HG02678 (cell line): Measurements from ENCODE around the gene ATXN2.

Experiments
- ATAC-seq: cut with Tn5 transposase; IDR thresholded peaks from one replicate; pipeline ENCODE4 v1.9.1; 2021; ENCODE audit warnings: mild to moderate bottlenecking, moderate library complexity; ENCODE audit not compliant: unreplicated experiment

The ATXN2 gene

DNA sequence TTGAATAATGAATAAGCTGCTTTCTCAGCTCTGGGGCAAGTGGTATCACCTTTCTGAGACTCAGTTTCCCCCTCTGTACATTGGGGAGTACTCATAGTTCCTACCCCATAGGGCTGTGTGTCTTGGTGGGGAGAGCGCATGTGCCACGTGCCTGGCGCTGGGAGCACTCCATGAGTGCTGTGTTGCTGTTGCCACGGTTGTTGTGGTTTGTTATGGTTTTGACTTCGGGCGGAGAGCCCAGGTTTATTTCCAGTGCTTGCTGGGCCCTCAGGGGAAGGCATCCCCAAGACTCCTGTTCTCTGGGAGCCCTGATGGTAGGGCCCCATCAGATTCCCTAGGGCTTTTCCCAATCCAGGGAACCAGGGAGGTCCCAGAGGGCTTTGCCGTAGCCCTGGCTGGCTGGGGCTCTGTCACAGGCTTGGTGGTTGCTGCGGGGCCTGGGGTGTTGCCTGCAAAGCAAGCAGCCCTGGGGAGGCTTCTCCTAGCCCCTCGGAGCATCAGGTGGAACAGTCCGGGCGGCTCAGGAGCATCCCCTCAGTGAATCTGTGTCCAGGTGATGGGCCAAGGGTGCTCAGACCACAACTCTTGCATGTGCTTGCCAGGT, 174.8 kb downstream of the ATXN2 start:
- no peak for ATAC-seq

DNA sequence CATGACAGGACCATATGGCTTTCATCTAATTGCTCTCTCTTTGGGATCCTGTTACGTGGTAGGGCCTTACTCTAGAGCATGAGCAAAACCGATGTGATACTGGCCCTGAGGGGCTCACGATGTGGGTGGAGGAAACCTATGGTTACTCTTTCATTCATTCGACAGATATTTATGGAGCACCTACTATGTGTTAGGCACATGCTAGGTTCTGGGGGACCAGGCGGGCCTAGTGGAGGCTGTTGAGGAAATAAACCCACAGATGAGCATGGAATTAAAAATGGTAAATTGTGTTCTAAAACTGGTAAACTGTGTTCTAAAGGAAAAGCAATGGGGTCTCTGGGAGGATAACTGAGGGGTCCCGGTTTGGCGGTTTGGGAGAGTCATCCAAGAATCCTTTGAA, 178.6 kb downstream of the ATXN2 start:
- ATAC-seq, result no peak

DNA sequence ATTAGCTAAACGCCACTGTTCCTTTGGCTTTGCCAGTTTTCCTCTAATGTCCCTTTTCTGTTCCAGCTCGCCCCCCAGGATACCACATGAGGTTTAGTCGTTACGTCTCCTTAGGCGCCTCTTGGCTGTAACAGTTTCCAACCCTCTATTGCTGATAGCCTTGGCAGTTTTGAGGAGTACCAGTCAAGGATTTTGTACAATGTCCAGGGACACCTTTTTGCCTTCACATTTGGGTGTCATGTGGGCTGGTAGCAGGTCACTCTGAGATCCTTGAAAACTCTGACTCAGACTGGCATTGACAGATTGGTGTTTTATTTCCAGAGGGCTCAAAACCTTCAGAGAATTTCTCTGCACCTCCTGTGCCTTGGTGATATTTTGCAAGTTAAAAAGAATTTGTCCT, 179.3 kb downstream of the ATXN2 start:
- no peak for ATAC-seq

DNA sequence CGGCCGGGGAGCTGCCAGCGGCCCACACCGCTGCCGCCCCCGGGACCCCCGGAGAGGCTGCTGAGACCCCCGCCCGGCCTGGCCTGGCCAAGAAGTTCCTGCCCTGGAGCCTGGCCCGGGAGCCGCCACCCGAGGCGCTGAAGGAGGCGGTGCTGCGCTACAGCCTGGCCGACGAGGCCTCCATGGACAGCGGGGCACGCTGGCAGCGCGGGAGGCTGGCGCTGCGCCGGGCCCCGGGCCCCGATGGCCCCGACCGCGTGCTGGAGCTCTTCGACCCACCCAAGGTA, 180.6 kb downstream of the ATXN2 start:
- no peak for ATAC-seq

DNA sequence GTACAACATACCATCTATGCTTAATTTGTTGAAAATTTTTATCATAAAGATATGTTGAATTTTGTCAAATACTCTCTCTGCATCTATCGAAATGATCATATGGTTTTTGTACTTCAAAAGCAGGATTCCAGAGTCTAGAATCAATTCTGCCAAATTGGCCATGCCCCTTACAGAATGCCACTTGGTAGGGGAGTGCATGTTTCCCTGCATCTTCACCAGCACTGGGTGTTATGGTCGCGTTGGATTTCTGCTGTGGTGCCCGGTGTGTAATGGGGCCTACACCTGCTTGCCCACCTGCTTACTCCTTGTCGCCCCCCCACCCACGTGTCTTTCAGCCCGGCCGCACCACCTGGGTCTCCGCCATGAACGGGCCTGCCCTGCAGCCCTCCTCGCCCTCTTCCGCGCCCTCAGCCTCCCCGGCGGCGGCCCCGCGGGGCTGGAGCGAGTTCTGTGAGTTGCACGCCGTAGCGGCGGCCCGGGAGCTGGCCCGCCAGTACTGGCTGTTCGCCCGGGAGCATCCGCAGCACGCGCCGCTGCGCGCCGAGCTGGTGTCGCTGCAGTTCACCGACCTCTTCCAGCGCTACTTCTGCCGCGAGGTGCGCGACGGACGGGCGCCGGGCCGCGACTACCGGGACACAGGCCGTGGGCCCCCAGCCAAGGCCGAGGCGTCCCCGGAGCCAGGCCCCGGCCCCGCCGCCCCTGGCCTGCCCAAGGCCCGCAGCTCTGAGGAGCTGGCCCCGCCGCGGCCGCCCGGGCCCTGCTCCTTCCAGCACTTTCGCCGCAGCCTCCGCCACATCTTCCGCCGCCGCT, 181.1 kb downstream of the ATXN2 start:
- ATAC-seq, result no peak

DNA sequence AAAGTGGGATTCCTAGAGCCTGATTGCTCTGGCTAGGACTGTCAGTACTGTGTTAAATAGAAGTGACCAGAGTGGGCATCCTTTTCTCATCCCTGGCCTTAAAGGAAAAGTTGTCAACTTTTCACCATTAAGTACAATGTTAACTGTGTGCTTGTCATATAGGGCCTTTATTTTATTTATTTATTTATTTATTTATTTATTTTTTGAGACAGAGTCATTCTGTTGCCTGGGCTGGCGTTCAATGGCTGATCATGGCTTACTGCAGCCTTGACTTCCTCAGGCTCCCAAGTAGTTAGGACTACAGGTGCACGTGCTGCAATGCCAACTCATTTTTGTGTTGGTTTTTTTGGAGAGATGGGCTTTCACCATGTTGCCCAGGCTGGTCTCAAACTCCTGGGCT, 181.8 kb downstream of the ATXN2 start:
- ATAC-seq, result no peak

DNA sequence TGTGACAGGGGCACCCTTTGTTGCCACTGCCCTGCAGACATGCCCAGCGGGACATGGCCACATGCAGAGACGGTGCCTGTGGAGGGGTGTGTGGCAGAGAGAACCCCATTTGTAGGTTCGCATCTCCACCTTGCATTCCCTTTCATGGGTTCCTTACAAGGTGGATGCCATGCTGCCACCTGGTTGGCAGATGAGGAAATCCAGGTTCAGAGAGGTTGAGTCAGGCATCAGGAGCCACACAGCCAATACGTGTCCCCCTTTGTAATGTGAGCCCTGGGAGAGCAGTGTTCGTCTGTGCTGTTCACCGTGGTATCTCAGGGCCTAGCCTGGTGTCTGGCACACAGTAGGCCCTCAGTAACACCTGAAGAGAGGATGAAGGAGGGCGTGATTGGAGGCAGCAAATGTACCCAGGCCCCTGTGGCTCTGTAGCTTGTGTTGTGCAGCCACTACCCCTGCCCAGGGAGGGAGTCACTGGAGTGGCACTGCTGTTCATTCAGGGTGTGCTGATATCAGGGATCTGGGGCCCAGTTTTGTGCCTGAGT, 184.3 kb downstream of the ATXN2 start:
- no peak for ATAC-seq

DNA sequence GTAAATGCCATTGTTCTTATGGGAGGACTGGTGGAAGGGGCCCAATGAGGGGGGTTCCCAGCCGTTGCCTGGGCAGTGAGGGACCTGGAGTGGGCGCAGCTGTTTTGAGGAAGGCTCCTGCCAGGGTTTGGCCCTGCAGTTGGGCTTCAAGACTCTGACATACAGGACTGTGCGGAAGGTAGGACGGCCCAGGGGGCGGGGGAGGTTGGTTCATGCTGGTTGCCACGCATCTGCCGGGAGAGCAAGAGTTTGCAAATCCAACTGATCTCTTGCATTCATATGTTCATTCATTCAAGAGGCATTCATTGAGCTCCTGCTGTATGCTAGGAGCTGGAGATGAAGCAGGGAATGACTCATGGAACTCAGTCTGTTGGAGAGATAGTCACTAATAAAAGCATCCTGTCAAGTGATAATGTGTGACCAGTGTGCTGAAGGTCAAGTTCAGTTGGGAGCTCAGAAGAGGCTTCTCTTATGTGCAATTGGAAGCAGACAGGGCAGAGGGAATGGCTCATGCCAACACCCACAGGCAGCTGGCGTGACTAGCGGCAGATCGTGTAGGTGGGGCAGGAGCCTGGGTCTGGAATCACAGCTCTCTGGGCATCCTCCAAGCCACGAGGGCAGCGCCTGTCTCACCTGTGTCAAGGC, 185.6 kb downstream of the ATXN2 start:
- no peak for ATAC-seq

DNA sequence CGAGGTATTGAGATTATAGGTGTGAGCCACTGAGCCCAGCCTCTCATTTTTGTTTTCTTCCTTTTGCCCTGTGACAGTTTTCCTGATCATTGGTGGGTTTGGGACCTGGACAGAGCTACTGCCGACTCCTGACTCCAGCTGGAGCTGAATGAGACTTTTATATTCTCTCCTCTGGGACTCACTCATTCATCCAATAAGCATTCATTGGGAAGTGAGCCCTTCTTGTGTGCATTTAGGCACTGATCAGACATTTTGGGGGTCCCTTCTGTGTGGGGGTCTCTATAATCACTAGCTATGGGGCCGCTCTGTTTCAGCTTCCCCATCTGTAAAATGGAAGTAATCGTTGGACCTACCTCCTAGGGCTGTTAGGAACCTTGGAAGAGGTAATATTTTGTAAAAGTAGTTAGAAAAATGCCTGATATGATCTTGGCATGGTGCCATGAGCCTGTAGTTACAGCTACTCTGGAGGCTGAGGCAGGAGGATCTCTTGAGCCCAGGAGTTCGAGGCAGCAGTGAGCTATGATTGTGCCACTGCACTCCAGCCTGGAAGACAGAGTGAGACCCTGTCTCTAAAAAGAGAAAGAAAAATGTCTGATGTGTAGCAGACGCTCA, 186.2 kb downstream of the ATXN2 start:
- no peak for ATAC-seq

DNA sequence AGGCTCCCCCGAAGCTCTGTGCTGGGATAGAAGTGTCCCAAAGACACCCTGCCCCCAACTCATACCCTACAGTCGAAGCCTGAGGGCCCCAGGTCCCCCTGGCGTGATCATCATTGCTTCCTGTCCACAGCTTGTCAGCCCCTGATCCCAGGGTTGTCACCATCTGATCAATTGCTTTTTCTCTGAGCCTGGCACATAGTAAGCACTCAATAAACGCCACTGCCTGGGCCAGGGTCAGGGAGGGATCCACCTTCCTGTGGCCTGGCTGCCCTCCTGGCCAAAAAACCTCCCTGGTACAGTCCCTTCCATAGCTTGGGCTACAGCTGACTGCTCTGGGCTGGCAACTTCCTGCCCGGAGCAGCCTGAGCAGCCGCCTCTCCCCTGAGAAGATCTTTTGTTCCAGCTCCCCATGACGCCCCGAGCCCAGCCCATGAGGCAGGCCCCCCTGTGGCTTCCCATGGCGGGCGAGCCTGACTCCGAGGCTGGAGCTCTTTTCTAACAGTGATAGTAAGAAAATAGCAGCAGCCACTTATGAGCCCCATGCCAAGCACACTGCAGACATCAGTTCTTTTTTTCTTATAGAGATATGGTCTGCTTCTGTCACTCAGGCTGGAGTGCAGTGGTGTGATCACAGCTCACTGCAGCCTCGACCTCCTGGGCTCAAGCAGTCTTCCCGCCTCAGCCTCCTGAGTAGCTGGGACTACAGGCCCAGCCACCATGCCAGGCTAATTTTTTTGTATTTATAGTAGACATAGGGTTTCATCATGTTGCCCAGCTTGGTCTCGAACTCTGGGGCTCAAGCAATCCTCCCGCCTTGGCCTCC, 186.9 kb downstream of the ATXN2 start:
- no peak for ATAC-seq

DNA sequence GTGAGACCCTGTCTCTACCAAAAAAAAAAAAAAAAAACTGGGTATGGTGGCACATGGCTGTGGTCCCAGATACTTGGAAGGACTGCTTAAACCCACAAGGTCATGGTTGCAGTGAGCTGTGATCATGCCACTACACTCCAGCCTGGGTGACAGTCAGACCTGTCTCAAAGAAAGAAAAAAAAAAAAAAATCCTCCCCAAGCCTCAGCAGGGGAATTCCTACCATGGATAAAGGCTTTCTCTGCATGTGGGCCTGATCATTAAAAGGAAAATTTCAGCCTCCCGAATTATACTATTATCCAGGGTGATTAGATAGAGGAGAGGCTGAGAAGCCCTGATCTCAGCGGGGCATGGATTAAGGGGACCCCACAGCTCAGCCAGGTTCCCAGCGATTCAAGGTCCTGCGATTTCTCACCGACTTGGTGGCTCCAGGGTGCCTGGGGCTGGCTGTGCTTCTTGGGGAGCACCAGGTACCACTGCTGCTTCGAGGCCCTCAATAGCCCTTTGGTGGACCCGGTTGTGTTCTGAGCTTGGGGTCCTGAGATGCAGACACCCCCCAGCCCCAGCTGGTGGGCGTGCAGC, 187.8 kb downstream of the ATXN2 start:
- ATAC-seq, result no peak

DNA sequence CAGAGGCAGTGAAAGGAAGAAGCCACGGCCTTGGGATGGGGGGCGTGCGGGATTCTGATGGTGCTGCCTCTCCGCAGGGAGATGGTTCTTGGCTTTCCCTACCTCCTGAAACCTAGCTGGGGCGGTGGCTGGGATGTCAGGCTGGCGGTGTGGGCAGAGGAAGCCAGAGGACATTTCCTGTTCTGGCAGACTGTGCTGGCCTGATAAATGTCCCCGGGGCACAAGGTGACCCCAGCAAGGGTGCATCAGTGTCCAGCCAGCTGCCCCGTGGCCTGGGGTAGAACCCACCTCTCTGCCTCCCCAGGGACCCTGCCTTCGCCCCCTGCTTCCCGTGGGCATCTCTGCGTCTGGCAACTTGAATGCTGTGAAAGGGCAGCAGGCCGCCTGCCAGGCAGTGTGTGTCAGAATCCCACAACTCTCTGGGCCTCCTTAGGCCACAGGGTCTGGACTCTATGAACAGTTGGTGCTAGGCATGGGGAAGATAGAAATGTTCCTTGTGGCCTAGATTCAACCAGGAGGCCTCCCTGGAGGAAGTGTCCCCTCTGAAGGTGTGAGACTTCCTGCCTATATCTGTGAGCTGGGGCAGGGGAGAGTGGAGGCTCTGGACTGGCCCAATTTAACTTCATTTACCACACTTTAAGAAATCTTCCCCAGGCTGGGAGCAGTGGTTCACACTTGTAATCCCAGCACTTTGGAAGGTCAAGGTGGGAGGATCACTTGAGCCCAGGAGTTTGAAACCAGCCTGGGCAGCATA, 188.5 kb downstream of the ATXN2 start:
- ATAC-seq, result no peak

DNA sequence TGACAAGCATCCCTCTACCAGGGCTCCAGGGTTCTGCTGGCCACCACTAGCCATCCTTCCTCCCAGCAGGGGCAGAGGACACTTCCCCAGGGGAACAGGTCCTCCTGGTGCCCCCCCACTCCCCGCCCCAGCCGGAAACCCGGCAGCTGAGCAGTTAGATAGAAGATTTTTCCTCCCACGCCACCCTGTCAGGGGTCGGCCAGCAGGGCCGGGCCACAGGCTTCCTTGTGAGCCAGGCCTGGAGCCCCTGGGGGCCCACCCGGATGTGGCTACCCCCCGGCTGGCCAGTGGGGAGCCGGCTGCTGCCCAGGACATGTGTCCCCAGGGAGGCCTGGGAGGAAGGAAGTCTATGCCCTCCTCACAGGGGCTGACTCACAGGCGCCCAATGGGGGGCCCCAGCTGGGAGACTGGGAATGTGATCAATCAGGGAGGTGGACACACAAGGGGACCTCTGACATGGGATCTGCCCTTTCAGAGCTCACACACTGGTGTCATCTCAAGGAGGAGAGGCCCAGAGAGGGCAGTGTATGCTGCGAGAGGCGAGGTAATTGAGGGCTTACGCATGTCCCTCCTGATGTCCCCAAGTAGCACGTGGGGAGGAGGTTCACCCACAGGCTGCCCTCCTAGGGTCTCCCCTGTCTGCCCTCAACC, 189.2 kb downstream of the ATXN2 start:
- ATAC-seq, result no peak

DNA sequence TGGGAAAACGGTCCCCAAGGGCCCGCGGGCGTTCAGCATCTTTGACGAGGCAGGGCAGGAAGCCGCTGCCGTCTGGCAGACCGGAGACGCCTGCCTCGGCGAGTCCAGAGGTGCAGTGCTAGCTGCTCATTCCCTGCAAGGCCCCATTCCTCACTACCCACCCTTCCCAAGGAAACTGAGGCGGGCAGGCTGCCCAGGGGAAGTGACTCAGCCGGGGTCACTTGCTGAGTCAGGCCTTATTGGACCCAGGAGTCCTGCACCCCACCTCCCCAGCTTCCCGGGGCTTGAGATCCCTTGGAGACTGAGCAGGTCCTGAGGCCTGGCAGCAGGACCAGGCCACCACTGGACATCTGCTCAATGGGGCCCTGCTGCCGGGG, 189.7 kb downstream of the ATXN2 start:
- no peak for ATAC-seq

DNA sequence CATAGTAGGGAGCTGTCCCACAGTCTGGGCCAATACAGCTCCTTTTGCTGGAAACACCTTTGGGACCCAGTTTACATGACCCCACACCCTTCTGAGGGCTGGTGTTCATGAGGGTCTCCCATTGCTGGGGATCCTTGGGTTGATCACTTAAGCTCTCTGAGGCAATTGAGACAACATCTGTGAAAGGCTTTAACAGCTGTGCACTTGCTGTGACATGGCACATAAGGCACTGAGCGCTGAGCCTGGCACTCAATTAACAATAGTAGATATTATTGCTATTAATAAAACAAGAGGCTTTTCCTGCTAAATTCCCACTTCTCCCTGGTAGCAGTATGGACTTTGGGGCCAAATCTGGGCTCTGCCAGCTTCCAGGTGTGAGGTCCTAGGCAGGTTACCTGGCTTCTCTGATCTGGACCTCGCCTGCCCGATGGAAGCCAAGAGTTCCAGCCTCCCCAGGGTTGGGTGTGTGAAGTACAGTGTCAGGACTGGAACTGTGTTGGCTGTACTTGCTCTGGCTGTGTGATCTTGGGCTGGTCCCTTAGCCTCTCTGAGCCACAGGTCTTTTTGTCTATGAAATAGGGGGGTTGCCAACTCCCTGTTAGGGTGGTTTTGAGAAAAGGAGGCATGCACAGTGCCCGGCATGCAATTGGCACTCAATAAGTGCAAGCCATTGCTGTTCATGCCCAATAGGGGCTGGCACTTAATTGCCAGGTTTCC, 190.3 kb downstream of the ATXN2 start:
- no peak for ATAC-seq

DNA sequence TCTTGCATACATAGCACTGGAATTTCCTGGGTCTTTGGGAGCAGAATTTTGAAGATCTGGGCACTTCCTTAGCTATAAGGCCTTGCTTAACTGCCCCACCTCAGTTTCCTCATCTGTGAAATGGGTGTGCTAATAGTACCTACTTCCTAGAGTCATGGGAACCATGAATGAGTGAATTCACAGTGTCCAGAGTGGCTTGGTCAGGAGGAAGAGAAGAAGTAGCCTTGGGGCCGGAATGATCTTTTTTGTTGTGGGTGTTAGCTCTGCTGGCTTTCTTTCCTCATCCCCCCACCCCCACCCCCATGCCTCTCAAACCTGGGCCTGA, 191.0 kb downstream of the ATXN2 start:
- ATAC-seq, result no peak

DNA sequence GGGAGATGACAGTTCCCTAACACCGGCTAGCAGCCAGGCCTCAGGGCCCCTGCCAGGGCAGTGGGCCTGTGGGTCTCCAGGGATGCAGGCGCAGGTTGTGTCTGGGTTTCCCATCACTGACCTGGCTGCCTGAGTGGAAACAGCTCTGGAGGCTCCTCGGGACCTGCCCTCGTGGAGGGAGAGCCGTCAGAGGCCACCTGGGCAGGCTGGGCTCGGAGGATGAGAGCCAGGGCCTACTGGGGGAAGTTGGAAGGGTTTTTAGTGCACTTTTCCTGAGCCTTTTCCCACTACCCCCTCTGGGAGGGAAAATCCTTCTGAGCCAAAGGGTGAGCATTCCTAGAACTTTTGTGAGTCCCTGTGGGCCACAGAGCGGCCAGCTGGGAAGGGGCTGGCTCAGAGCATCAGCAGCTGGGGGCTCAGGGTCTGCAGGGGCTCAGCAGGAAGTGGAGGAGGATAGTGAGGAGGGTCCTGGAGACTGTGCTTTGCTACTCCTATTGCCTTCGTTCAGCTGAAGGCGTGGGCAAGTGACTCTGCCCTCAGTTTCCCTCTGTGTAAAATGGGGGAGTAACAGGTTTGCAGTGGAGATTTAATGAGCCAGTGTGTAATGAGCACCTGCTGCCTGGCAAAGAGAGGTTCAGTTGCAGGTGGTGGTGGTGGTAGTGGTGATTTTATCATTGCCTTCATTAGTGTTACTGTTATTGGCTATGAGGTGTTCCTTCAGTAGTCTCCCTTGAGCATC, 191.6 kb downstream of the ATXN2 start:
- no peak for ATAC-seq
